Gastrocnemius medialis (tissue), 4 donors: ENCODE measurements around the gene LIPE.

ENCODE experiments used
- CTCF ChIP-seq, 5 experiments: fragments of 450-650 bp in 3 of 5; fragments of 200-600 bp in 2 of 5; sonication (generic) in 2 of 5; IDR thresholded peaks in 4 of 5; conservative IDR thresholded peaks in 1 of 5; 1 replicate in 4 of 5; 2 replicates in 1 of 5; pipeline ENCODE4 v1.5.1; 2016 to 2019; ENCODE audit warnings: antibody characterized with exemption in 5 of 5, mild to moderate bottlenecking in 3 of 5, moderate library complexity in 3 of 5
- POLR2A ChIP-seq, 2 donors: fragments of 450-650 bp; IDR thresholded peaks; one replicate each; pipeline ENCODE4 v1.6.1; 2017; ENCODE audit warnings: antibody characterized with exemption in 2 of 2, mild to moderate bottlenecking in 2 of 2, moderate library complexity in 2 of 2

DNA sequence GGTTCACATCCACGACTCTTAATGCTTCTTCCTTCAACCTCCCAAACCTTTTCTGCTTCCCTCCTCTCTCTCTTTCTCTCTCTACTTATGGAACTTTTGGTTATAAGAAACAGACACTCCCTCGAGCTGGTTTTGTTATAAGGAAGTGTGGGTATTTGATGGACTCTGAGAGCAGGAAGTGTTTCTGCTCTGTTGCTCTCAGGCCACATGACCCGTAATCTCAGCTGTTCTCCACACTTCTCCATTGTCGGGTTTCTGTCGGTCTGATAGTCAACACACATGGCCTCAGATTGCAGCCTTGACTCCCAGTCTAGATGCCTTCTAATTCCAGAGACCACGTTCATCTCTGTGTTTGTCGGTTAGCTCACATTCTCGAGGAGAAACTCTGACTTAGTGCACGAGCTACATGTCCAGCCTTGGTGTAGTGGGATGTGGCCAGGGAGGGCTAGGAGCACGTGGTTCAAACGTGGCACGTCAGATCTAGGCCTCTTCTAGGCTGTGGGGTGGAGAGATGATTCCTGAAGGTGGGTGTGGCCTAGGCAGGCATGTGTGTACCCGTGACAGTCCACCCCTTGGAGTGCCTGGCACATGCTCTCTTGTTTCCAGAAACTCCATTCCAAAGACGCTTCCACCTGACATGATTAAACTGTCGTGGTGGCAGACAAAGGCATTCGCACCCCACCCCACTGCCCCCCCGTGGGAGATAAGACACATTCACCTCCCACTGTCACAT is 63.4 kb downstream of the LIPE start:
- TF ChIP-seq CTCF (IDR thresholded peaks at IDR 0.05 in 4 of 5, conservative IDR thresholded peaks at IDR 0.05 in 1 of 5) (no peak), POLR2A (IDR thresholded peaks at IDR 0.05) (no peak)
